ENCODE measurements around the gene ST6GALNAC3.

- TF ChIP-seq GATA2 (IDR thresholded peaks at IDR 0.05; ENCODE audit: low read depth, low read length) (no peak), GATA3 (IDR thresholded peaks at IDR 0.05; ENCODE audit: low read depth, low read length) (no peak)
These were observed 200.2 kb downstream of the ST6GALNAC3 start for GRCh38 chr1:76274718-76275117.
